HG03432 (cell line): ENCODE results near the gene CHFR.
"Not testable (repeated sequence)": the region's sequence is repeated elsewhere in the genome, so short reads cannot be mapped to it uniquely, and the experiment has no call there.

ENCODE experiments used
- ATAC-seq: cut with Tn5 transposase; IDR thresholded peaks from one replicate; pipeline ENCODE4 v1.9.1; 2021; ENCODE audit warnings: mild to moderate bottlenecking, moderate library complexity; ENCODE audit not compliant: unreplicated experiment

The CHFR gene

GRCh38 chr12:132813443-132813842 lies 74.0 kb downstream of the CHFR start:
- no peak for ATAC-seq

- no peak for ATAC-seq
Measured at GRCh38 chr12:132812631-132813305, 74.6 kb downstream of the CHFR start.

GRCh38 chr12:132809391-132809790 lies 78.0 kb downstream of the CHFR start:
- not testable (repeated sequence) for ATAC-seq

GRCh38 chr12:132807295-132808092 lies 79.9 kb downstream of the CHFR start:
- ATAC-seq = no peak

GRCh38 chr12:132806857-132807256 lies 80.5 kb downstream of the CHFR start:
- ATAC-seq = no peak

GRCh38 chr12:132804426-132804861 lies 83.0 kb downstream of the CHFR start:
- ATAC-seq = no peak

- no peak for ATAC-seq
Measured at GRCh38 chr12:132803888-132804287, 83.5 kb downstream of the CHFR start.

- ATAC-seq = no peak
Measured at GRCh38 chr12:132803125-132803524, 84.3 kb downstream of the CHFR start.

GRCh38 chr12:132801741-132802140 lies 85.7 kb downstream of the CHFR start:
- ATAC-seq = no peak

- no peak for ATAC-seq
Measured at GRCh38 chr12:132798836-132799235, 88.6 kb downstream of the CHFR start.

GRCh38 chr12:132797820-132798570 lies 89.4 kb downstream of the CHFR start:
- no peak for ATAC-seq

GRCh38 chr12:132795847-132796246 lies 91.6 kb downstream of the CHFR start:
- ATAC-seq = no peak

GRCh38 chr12:132791940-132792339 lies 95.5 kb downstream of the CHFR start:
- ATAC-seq = not testable (repeated sequence)

- no peak for ATAC-seq
Measured at GRCh38 chr12:132789099-132789471, 98.3 kb downstream of the CHFR start.

GRCh38 chr12:132788375-132789098 lies 98.9 kb downstream of the CHFR start:
- no peak for ATAC-seq

- ATAC-seq = no peak
Measured at GRCh38 chr12:132787877-132788276, 99.5 kb downstream of the CHFR start.

GRCh38 chr12:132786192-132786591 lies 101.2 kb downstream of the CHFR start:
- ATAC-seq = no peak

GRCh38 chr12:132784580-132784979 lies 102.8 kb downstream of the CHFR start:
- no peak for ATAC-seq

GRCh38 chr12:132783917-132784531 lies 103.4 kb downstream of the CHFR start:
- no peak for ATAC-seq
